Cardiac muscle cell (in vitro differentiated cells and primary cell): Measurements from ENCODE around the gene DDIT4. TPM values are rescaled to one million over a fixed set of nuclear protein-coding genes. Genes with fewer than 3 reads are reported as not detected.
A peak's percentile ranks its signal among the peaks of the same experiment; 100 is the strongest.
"Not testable (repeated sequence)": the region's sequence is repeated elsewhere in the genome, so short reads cannot be mapped to it uniquely, and the experiment has no call there.

ENCODE experiments used
- DNase-seq, 2 donors: peaks; one replicate each; pipeline versions ENCODE4 v3.0.0 to v3.0.0-alpha.2; 2010 to 2017; ENCODE audit warnings: low read depth in 1 of 2, low spot score in 1 of 2
- H3K27ac ChIP-seq: fragments of 200-600 bp; sonication (generic); 2 replicates; pipeline ENCODE4 v1.5.1; 2016
- H3K27me3 ChIP-seq: fragments of 200-600 bp; sonication (generic); 2 replicates; pipeline ENCODE4 v1.6.0; 2016; ENCODE audit warnings: control low read depth
- H3K36me3 ChIP-seq: fragments of 200-600 bp; sonication (generic); 2 replicates; pipeline ENCODE4 v1.5.1; 2016; ENCODE audit warnings: control low read depth
- H3K4me1 ChIP-seq: fragments of 200-600 bp; sonication (generic); 2 replicates; pipeline ENCODE4 v1.8.1; 2017; ENCODE audit warnings: low read depth, mild to moderate bottlenecking, mixed run types
- H3K4me3 ChIP-seq: fragments of 200-600 bp; sonication (generic); 2 replicates; pipeline ENCODE4 v1.5.1; 2016; ENCODE audit warnings: mild to moderate bottlenecking
- H3K9me3 ChIP-seq: fragments of 200-600 bp; sonication (generic); 2 replicates; pipeline ENCODE4 v1.5.1; 2017; ENCODE audit warnings: low read depth, mild to moderate bottlenecking, control low read depth
- polyA plus RNA-seq: library from polyadenylated mRNA; unstranded; fragments of >200 nt; fragmentation: Nextera tagmentation; extraction: Ambion mirVana; gene quantifications from 2 replicates; pipeline ENCODE4 v1.2.1, GENCODE V29; 2016
- total RNA-seq: library from RNA; depleted of rRNA; stranded (reverse); fragments of >200 nt; gene quantifications from 2 replicates; pipeline ENCODE4 v1.2.3, GENCODE V29; 2016
- TF ChIP-seq, protein P1 (sequence below): IDR thresholded peaks from 2 replicates; pipeline ENCODE4 v1.5.1; 2012; ENCODE audit warnings: low read depth, mild to moderate bottlenecking, low read length

Gene DDIT4, protein sequence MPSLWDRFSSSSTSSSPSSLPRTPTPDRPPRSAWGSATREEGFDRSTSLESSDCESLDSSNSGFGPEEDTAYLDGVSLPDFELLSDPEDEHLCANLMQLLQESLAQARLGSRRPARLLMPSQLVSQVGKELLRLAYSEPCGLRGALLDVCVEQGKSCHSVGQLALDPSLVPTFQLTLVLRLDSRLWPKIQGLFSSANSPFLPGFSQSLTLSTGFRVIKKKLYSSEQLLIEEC
- 213 and 227 TPM in 2 replicates for total RNA-seq
- polyA plus RNA-seq, result 210 and 276 TPM in 2 replicates

DNA sequence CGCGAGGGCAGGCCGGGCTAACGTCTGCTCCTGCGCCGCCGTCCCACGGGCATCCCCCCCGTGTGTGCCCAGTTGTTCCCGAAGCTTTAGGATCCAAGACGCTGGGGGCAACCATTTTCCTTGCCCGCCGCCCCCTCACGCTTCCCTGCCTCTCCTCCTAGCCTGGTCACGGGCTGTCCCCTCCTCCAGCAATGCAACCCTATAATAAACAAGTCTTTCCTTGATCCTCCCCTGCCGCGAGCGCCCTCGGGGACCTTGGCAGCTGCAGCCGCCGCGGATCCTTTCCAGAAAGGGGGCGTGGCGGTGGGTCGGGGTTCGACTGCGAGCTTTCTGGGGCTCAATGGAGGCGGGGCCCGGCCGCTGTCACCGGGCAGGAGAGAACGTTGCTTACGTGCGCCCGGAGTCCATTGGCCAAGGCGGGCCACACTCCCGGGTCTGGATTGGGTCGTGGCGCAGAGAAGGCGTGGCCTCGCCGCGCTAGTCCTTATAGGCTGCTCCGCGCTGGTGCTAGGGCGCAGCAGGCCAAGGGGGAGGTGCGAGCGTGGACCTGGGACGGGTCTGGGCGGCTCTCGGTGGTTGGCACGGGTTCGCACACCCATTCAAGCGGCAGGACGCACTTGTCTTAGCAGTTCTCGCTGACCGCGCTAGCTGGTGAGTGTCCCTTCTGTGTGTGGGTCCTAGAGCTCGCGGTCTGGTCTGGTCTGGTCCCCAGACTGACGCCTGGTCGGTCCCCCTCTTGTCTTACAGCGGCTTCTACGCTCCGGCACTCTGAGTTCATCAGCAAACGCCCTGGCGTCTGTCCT is at the start of gene DDIT4:
Gene DDIT4 (plus strand): TSS at position 515 of the 803 bp plus-strand sequence. CDS start 293 bp downstream, outside the sequence.
- H3K27me3 ChIP-seq, result no peaks in the 10 kb centered on the region
- H3K9me3 ChIP-seq, result no peaks in the 10 kb centered on the region
- H3K4me1 ChIP-seq, result peaks cover 31% of the 10 kb centered on the region
- H3K4me3 ChIP-seq, result peak within 1 kb of the TSS; percentile 93
- peak within 1 kb of the TSS; percentile 80 for H3K27ac ChIP-seq
- peak; percentile 99 to 100 for DNase-seq
- TF ChIP-seq, protein P1, sequence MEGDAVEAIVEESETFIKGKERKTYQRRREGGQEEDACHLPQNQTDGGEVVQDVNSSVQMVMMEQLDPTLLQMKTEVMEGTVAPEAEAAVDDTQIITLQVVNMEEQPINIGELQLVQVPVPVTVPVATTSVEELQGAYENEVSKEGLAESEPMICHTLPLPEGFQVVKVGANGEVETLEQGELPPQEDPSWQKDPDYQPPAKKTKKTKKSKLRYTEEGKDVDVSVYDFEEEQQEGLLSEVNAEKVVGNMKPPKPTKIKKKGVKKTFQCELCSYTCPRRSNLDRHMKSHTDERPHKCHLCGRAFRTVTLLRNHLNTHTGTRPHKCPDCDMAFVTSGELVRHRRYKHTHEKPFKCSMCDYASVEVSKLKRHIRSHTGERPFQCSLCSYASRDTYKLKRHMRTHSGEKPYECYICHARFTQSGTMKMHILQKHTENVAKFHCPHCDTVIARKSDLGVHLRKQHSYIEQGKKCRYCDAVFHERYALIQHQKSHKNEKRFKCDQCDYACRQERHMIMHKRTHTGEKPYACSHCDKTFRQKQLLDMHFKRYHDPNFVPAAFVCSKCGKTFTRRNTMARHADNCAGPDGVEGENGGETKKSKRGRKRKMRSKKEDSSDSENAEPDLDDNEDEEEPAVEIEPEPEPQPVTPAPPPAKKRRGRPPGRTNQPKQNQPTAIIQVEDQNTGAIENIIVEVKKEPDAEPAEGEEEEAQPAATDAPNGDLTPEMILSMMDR, result peak; percentile 1
- H3K36me3 ChIP-seq, result peaks cover 11% of the 10 kb centered on the region

DNA sequence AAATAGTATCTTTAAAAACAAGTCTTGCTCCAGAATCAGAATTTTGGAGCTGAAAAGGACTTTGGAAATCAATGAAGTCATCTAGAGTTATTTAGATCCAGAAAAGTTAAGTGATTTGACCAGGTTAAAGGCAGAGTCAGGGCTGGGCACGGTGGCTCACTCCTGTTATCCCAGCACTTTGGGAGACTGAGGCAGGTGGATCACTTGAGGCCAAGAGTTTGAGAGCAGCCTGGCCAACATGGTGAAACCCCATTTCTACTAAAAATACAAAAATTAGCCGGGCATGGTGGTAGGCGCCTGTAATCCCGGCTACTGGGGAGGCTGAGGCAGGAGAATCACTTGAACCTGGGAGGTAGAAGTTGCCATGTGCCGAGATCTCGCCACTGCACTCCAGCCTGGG is 49.5 kb upstream of the DDIT4 start:
- H3K4me1 ChIP-seq, result peaks cover 12% of the 10 kb centered on the region
- not testable (repeated sequence) for DNase-seq, H3K27ac ChIP-seq, H3K9me3 ChIP-seq, H3K4me3 ChIP-seq, H3K36me3 ChIP-seq, H3K27me3 ChIP-seq

DNA sequence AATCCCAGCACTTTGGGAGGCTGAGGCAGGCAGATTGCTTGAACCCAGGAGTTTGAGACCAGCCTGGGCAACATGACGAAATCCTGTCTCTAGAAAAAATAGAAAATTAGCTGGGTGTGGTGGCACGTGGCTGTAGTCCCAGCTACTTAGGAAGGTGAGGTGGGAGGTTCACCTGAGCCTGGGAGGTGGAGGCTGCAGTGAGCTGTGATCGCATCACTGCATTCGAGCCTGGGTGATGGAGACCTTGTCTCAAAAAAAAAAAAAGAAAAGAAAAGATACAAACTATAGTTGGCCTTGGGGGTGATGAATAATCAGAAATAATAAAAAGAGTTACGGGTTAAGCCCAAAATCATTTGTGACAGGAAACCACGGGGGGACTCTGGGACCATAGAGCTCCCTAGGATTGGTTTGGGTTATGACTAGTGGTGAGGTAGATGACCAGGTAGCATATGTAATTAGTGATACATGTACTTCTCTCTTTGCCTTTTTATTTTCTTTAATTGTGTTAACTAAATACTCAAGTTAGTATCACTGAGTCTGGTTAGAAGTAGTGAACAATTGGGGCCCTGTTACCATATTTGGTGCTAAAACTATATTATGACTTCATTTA is 47.2 kb upstream of the DDIT4 start:
- H3K4me3 ChIP-seq, result no peak overlapping the region
- no peaks in the 10 kb centered on the region for H3K9me3 ChIP-seq
- H3K27ac ChIP-seq, result peak overlapping the region; percentile 39
- no peaks in the 10 kb centered on the region for H3K27me3 ChIP-seq
- H3K36me3 ChIP-seq, result peaks cover 7% of the 10 kb centered on the region
- H3K4me1 ChIP-seq, result peaks cover 19% of the 10 kb centered on the region
- TF ChIP-seq, protein P1, result no peak
- DNase-seq, result no peak

DNA sequence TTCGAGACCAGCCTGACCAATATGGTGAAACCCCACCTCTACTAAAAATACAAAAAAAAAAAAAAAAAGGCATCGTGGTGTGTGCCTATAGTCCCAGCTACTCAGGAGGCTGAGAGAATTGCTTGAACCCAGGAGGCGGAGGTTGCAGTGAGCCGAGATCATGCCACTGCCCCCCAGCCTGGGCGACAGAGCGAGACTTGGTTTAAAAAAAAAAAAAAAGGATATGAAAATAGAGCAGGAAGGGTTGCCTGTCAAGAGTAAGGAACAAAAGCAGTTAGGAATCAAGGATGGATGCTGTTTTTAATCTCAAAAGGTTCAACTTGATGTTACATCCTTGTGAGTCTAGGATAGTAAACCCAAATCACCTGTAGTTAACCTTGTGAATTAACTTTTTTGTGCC is 45.9 kb upstream of the DDIT4 start:
- peaks cover 15% of the 10 kb centered on the region for H3K4me1 ChIP-seq
- TF ChIP-seq, protein P1, result no peak
- peak overlapping the region; percentile 71 for H3K27ac ChIP-seq
- no peaks in the 10 kb centered on the region for H3K9me3 ChIP-seq
- DNase-seq, result no peak
- H3K36me3 ChIP-seq, result peaks cover 9% of the 10 kb centered on the region
- no peaks in the 10 kb centered on the region for H3K27me3 ChIP-seq
- no peak overlapping the region for H3K4me3 ChIP-seq

DNA sequence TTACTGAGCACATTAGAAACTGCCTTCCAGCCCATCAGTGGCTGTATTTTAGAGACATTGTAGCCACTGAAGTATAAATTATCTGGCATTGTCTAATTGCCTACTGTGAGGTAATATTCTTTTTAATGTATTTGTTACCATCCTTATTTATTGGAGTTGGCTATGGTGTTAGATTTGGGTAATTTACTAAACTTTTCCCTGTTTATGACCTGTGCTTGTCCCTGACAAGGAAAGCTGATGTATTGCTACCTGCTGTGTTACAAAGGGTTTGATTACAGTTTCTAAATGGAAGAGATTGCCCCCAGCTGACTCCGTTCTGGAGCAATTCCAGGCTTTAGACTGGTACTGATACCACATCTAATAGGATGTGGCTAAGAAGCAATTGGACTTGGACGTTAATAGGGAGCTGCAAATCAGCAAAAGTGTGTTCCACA is 45.4 kb upstream of the DDIT4 start:
- DNase-seq, result no peak
- TF ChIP-seq, protein P1, result no peak
- peak overlapping the region; percentile 71 for H3K27ac ChIP-seq
- peaks cover 14% of the 10 kb centered on the region for H3K36me3 ChIP-seq
- H3K27me3 ChIP-seq, result no peaks in the 10 kb centered on the region
- no peak overlapping the region for H3K4me3 ChIP-seq
- no peaks in the 10 kb centered on the region for H3K9me3 ChIP-seq
- peaks cover 15% of the 10 kb centered on the region for H3K4me1 ChIP-seq
